HCT116 (cell line): ENCODE results near the gene MAGEA8. TPM values are rescaled to one million over a fixed set of nuclear protein-coding genes. Genes with fewer than 3 reads are reported as not detected.
A peak's percentile ranks its signal among the peaks of the same experiment; 100 is the strongest.

Source experiments
- ATAC-seq: fragments of 200-7000 bp; cut with Tn5 transposase; 2 replicates; pipeline ENCODE4 v1.9.1; 2020; ENCODE audit warnings: mild to moderate bottlenecking, moderate library complexity
- BruUV-seq: library from RNA; stranded (reverse); fragments of 400-500 nt; replicated peaks from 2 replicates; lab custom pipeline; 2021; lab: Mats Ljungman, UMichigan
- CTCF ChIA-PET: fragments of 300-600 bp; sonication (Branson Sonifier 250); formaldehyde crosslinking; loops from one replicate; lab custom pipeline; 2021; ENCODE audit warnings: antibody characterized with exemption; lab: Charles Lee
- POLR2A ChIA-PET: fragments of 300-600, 350-600 bp; sonication (Branson Sonifier 250); formaldehyde crosslinking; loops from one replicate; lab custom pipeline; 2021; ENCODE audit warnings: antibody characterized with exemption; lab: Charles Lee
- RAD21 ChIA-PET, 2 experiments: fragments of 300-600 bp; sonication (Branson Sonifier 250); formaldehyde crosslinking; loops; one replicate each; lab custom pipeline; 2023; ENCODE audit warnings: low total read pairs in 2 of 2; ENCODE audit not compliant: uncharacterized antibody in 2 of 2, unreplicated experiment in 2 of 2, low non-redundant PET in 1 of 2; lab: Charles Lee
- DNase-seq: peaks from one replicate; pipeline ENCODE4 v3.0.0-alpha.2; 2010; ENCODE audit warnings: low read depth, low spot score
- H2AFZ ChIP-seq: fragments of 200-600 bp; shearing (Covaris generic), sonication (generic); 2 replicates; pipeline ENCODE4 v1.6.1; 2017; ENCODE audit warnings: low read depth, mixed run types, mixed read lengths, antibody characterized with exemption, low read length; ENCODE audit not compliant: poor library complexity, severe bottlenecking
- H3K27ac ChIP-seq: 2 replicates; pipeline ENCODE4 v1.5.1; 2012; ENCODE audit warnings: low read depth, low read length
- H3K27me3 ChIP-seq: fragments of 200-600 bp; sonication (generic); 2 replicates; pipeline ENCODE4 v1.6.1; 2016; ENCODE audit warnings: mixed run types, low read length, mixed read lengths; ENCODE audit not compliant: insufficient read depth
- H3K36me3 ChIP-seq, 2 experiments: fragments of 200-500 bp in 1 of 2; fragments of 200-600 bp in 1 of 2; sonication (Bioruptor generic) in 1 of 2; sonication (generic) in 1 of 2; 2 replicates each; pipeline versions ENCODE4 v1.5.1 to v1.6.1; 2014 to 2016; ENCODE audit warnings: low read length in 2 of 2, inconsistent platforms in 1 of 2, mixed read lengths in 1 of 2, mixed run types in 1 of 2; ENCODE audit not compliant: insufficient read depth in 2 of 2, control insufficient read depth in 1 of 2
- H3K4me1 ChIP-seq, 2 experiments: fragments of 200-600 bp in 1 of 2; sonication (generic) in 1 of 2; 2 replicates each; pipeline versions ENCODE4 v1.5.1 to v1.6.1; 2012 to 2017; ENCODE audit warnings: low read length in 2 of 2, inconsistent platforms in 1 of 2, mild to moderate bottlenecking in 1 of 2, mixed read lengths in 1 of 2, mixed run types in 1 of 2, moderate library complexity in 1 of 2; ENCODE audit not compliant: insufficient read depth in 2 of 2, control insufficient read depth in 1 of 2
- H3K4me2 ChIP-seq: fragments of 200-600 bp; sonication (generic); 2 replicates; pipeline ENCODE4 v1.6.1; 2017; ENCODE audit warnings: mixed run types, low read length, mixed read lengths
- H3K4me3 ChIP-seq, 2 experiments: fragments of 200-600 bp in 1 of 2; sonication (generic) in 1 of 2; replicated peaks in 1 of 2; 2 replicates each; pipeline ENCODE4 v1.5.1; 2011 to 2016; ENCODE audit warnings: low read length in 2 of 2, control low read depth in 1 of 2, low read depth in 1 of 2, mild to moderate bottlenecking in 1 of 2, mixed read lengths in 1 of 2, mixed run types in 1 of 2
- H3K79me2 ChIP-seq: fragments of 200-600 bp; sonication (generic); 2 replicates; pipeline ENCODE4 v1.6.1; 2017; ENCODE audit warnings: mild to moderate bottlenecking, mixed run types, low read length, moderate library complexity, mixed read lengths; ENCODE audit not compliant: insufficient read depth
- H3K9ac ChIP-seq: fragments of 200-600 bp; sonication (generic); 2 replicates; pipeline ENCODE4 v1.6.1; 2016; ENCODE audit warnings: low read length, mixed read lengths
- H3K9me2 ChIP-seq: fragments of 200-600 bp; sonication (generic), shearing (Covaris generic); 2 replicates; pipeline ENCODE4 v1.6.1; 2017; ENCODE audit warnings: mixed run types, mild to moderate bottlenecking, moderate library complexity; ENCODE audit not compliant: insufficient read depth
- H3K9me3 ChIP-seq, 2 experiments: fragments of 200-500 bp in 1 of 2; fragments of 200-600 bp in 1 of 2; sonication (Bioruptor generic) in 1 of 2; sonication (generic) in 1 of 2; 2 replicates each; pipeline ENCODE4 v1.6.1; 2014 to 2017; ENCODE audit warnings: low read length in 2 of 2, mixed read lengths in 2 of 2, inconsistent platforms in 1 of 2, low read depth in 1 of 2, mild to moderate bottlenecking in 1 of 2, mixed run types in 1 of 2, moderate library complexity in 1 of 2; ENCODE audit not compliant: control insufficient read depth in 1 of 2, insufficient read depth in 1 of 2
- H4K20me1 ChIP-seq: fragments of 200-600 bp; sonication (generic), shearing (Covaris generic); 2 replicates; pipeline ENCODE4 v1.6.1; 2017; ENCODE audit warnings: mixed run types, mild to moderate bottlenecking, moderate library complexity; ENCODE audit not compliant: insufficient read depth
- CEBPB ChIP-seq: IDR thresholded peaks from 2 replicates; pipeline ENCODE4 v1.6.1; 2012; ENCODE audit warnings: low read depth
- EGR1 ChIP-seq: IDR thresholded peaks from 2 replicates; pipeline ENCODE4 v1.6.1; 2012; ENCODE audit warnings: low read depth
- ELF1 ChIP-seq: IDR thresholded peaks from 2 replicates; pipeline ENCODE4 v1.6.1; 2012; ENCODE audit warnings: low read depth, borderline replicate concordance
- EZH2 ChIP-seq: fragments of 200-600 bp; sonication (generic); IDR thresholded peaks from 2 replicates; pipeline ENCODE4 v1.6.1; 2017; ENCODE audit warnings: antibody characterized with exemption, mixed run types
- EZH2phosphoT487 ChIP-seq: fragments of 200-600 bp; IDR thresholded peaks from 2 replicates; pipeline ENCODE4 v1.6.1; 2018; ENCODE audit warnings: antibody characterized with exemption, borderline replicate concordance
- FOSL1 ChIP-seq: IDR thresholded peaks from 2 replicates; pipeline ENCODE4 v1.6.1; 2012; ENCODE audit warnings: low read depth
- MAX ChIP-seq: IDR thresholded peaks from 2 replicates; pipeline ENCODE4 v1.6.1; 2012
- POLR2A ChIP-seq: IDR thresholded peaks from 2 replicates; pipeline ENCODE4 v1.7.0; 2011; ENCODE audit warnings: borderline replicate concordance; ENCODE audit not compliant: insufficient read depth, insufficient read length; ENCODE audit errors: extremely low read depth
- RAD21 ChIP-seq: IDR thresholded peaks from 2 replicates; pipeline ENCODE4 v1.6.1; 2012; ENCODE audit warnings: low read depth, mild to moderate bottlenecking
- SIN3A ChIP-seq: IDR thresholded peaks from 2 replicates; pipeline ENCODE4 v1.6.1; 2012; ENCODE audit warnings: low read depth
- SP1 ChIP-seq: IDR thresholded peaks from 2 replicates; pipeline ENCODE4 v1.6.1; 2012; ENCODE audit warnings: low read depth
- SRF ChIP-seq: IDR thresholded peaks from 2 replicates; pipeline ENCODE4 v1.6.1; 2012; ENCODE audit warnings: low read depth
- TCF7L2 ChIP-seq: IDR thresholded peaks from 2 replicates; pipeline ENCODE4 v1.7.0; 2011; ENCODE audit warnings: borderline replicate concordance, inconsistent platforms; ENCODE audit not compliant: insufficient read depth, insufficient read length; ENCODE audit errors: extremely low read depth
- YY1 ChIP-seq: IDR thresholded peaks from 2 replicates; pipeline ENCODE4 v1.6.1; 2011; ENCODE audit warnings: low read length, low read depth, moderate library complexity, mild to moderate bottlenecking; ENCODE audit not compliant: insufficient replicate concordance; ENCODE audit errors: extremely low read depth
- ZNF274 ChIP-seq: fragments of 200-500 bp; sonication (Bioruptor generic); IDR thresholded peaks from 2 replicates; pipeline ENCODE4 v1.6.1; 2014; ENCODE audit warnings: mild to moderate bottlenecking, low read depth, low read length, inconsistent platforms
- intact Hi-C: fragments of 100-400 bp; cut with micrococcal nuclease; formaldehyde crosslinking; loops from 2 replicates; pipeline ENCODE4 v1.10.0; 2022
- total RNA-seq: library from RNA; stranded (reverse); gene quantifications from one replicate; pipeline ENCODE4 v1.2.1, GENCODE V29; 2021; ENCODE audit not compliant: unreplicated experiment
- TF ChIP-seq, protein P1 (sequence below), 3 experiments: fragments of 200-600 bp in 1 of 3; sonication (generic) in 1 of 3; IDR thresholded peaks in 2 of 3; conservative IDR thresholded peaks in 1 of 3; 2 replicates each; pipeline ENCODE4 v1.5.1; 2012 to 2017; ENCODE audit warnings: low read depth in 2 of 3, low read length in 2 of 3, antibody characterized with exemption in 1 of 3, borderline replicate concordance in 1 of 3, control low read depth in 1 of 3, mild to moderate bottlenecking in 1 of 3, mixed read lengths in 1 of 3, mixed run types in 1 of 3, moderate library complexity in 1 of 3; ENCODE audit not compliant: insufficient read depth in 1 of 3
- TF ChIP-seq, protein P2 (sequence below): IDR thresholded peaks from 2 replicates; pipeline ENCODE4 v1.6.1; 2012

Gene MAGEA8
- total RNA-seq, 1 experiment from 2014 or later: not detected

GRCh38 chrX:149871940-149872339, 9.0 kb upstream of the MAGEA8 start:
- Histone ChIP-seq H3K36me3 (no peaks in the 10 kb centered on the region), H4K20me1 (no peaks in the 10 kb centered on the region), H3K9me3 (no peaks in the 10 kb centered on the region), H3K4me1 (peaks cover 0 to 6% of the 10 kb centered on the region in 2 experiments; a peak in 1 of 4 replicates), H3K9ac (no peak overlapping the region), H3K27me3 (no peaks in the 10 kb centered on the region), H3K27ac (no peak overlapping the region), H3K9me2 (no peaks in the 10 kb centered on the region), H3K4me3 (no peak overlapping the region), H2AFZ (no peak overlapping the region), H3K4me2 (peak overlapping the region; percentile 28; the same call in 1 of the 2 replicates), H3K79me2 (no peaks in the 10 kb centered on the region)
- ChIA-PET RAD21 (no interaction called here), POLR2A (no interaction called here), CTCF (no interaction called here)
- TF ChIP-seq CEBPB (no peak), YY1 (peak; percentile 15), RAD21 (peak; percentile 60)
- TF ChIP-seq, protein P1, sequence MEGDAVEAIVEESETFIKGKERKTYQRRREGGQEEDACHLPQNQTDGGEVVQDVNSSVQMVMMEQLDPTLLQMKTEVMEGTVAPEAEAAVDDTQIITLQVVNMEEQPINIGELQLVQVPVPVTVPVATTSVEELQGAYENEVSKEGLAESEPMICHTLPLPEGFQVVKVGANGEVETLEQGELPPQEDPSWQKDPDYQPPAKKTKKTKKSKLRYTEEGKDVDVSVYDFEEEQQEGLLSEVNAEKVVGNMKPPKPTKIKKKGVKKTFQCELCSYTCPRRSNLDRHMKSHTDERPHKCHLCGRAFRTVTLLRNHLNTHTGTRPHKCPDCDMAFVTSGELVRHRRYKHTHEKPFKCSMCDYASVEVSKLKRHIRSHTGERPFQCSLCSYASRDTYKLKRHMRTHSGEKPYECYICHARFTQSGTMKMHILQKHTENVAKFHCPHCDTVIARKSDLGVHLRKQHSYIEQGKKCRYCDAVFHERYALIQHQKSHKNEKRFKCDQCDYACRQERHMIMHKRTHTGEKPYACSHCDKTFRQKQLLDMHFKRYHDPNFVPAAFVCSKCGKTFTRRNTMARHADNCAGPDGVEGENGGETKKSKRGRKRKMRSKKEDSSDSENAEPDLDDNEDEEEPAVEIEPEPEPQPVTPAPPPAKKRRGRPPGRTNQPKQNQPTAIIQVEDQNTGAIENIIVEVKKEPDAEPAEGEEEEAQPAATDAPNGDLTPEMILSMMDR (IDR thresholded peaks at IDR 0.05 in 2 of 3, conservative IDR thresholded peaks at IDR 0.05 in 1 of 3; ENCODE audit: borderline replicate concordance in 1 of 3, insufficient read depth in 1 of 3, low read depth in 2 of 3, low read length in 2 of 3): peak; percentile 22 to 70 (median 61); a peak in 4 of 6 replicates
- no TSS peak for BruUV-seq
- DNase-seq (peak; percentile 10), ATAC-seq (peak; percentile 98)
- intact Hi-C loops: no loop called here

DNA sequence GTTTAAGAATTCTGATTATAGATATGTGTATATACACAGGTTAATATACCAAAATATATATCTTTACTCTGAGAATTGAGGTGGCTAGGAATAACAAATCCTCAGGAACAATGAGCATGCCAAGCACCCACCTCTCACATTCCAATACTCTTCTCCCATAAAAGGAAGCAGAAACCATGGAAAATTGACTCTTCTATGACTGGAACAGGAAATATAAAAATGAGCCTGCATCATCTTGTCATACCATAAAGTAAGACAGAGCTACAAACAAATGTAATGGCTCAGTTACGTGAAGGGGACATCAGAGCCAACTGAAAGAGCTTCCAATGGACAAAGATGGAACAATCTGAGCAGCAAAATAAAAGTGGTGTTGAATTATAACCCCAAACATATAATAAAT, 3.8 kb upstream of the MAGEA8 start:
- no peak overlapping the region for H3K9ac ChIP-seq
- H3K4me1 ChIP-seq: peaks cover 0 to 9% of the 10 kb centered on the region in 2 experiments; a peak in 2 of 4 replicates
- H3K27me3 ChIP-seq: no peaks in the 10 kb centered on the region
- BruUV-seq: no TSS peak
- H3K36me3 ChIP-seq: no peaks in the 10 kb centered on the region
- ChIA-PET CTCF (no interaction called here), POLR2A (no interaction called here), RAD21 (no interaction called here)
- DNase-seq (no peak), ATAC-seq (no peak)
- H3K27ac ChIP-seq: no peak overlapping the region
- no peak overlapping the region for H3K4me3 ChIP-seq
- intact Hi-C loops: no loop called here
- no peaks in the 10 kb centered on the region for H3K9me3 ChIP-seq
- no peak overlapping the region for H2AFZ ChIP-seq
- no peaks in the 10 kb centered on the region for H3K9me2 ChIP-seq
- H4K20me1 ChIP-seq: no peaks in the 10 kb centered on the region
- H3K4me2 ChIP-seq: no peak overlapping the region
- no peaks in the 10 kb centered on the region for H3K79me2 ChIP-seq
- TF ChIP-seq EGR1: no peak
- no peak for TF ChIP-seq EZH2
- TF ChIP-seq YY1: no peak
- TF ChIP-seq ZNF274: no peak
- no peak for TF ChIP-seq ELF1
- no peak for TF ChIP-seq MAX
- no peak for TF ChIP-seq POLR2A
- no peak for TF ChIP-seq SRF
- no peak for TF ChIP-seq SIN3A
- TF ChIP-seq SP1: no peak
- no peak for TF ChIP-seq EZH2phosphoT487
- TF ChIP-seq, protein P2, sequence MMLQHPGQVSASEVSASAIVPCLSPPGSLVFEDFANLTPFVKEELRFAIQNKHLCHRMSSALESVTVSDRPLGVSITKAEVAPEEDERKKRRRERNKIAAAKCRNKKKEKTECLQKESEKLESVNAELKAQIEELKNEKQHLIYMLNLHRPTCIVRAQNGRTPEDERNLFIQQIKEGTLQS: no peak
- TF ChIP-seq, protein P1 (IDR thresholded peaks at IDR 0.05 in 2 of 3, conservative IDR thresholded peaks at IDR 0.05 in 1 of 3; ENCODE audit: borderline replicate concordance in 1 of 3, insufficient read depth in 1 of 3, low read depth in 2 of 3, low read length in 2 of 3): no peak
- no peak for TF ChIP-seq RAD21
- TF ChIP-seq TCF7L2: no peak
- no peak for TF ChIP-seq FOSL1
